DOHH2 (cell line): Measurements from ENCODE around the gene CPNE8.

Experiments used
- CTCF ChIP-seq: fragments of 200-600 bp; sonication (generic); IDR thresholded peaks from one replicate; pipeline ENCODE4 v1.5.1; 2014; ENCODE audit warnings: antibody characterized with exemption, mild to moderate bottlenecking, low read depth, low read length; ENCODE audit not compliant: poor library complexity, severe bottlenecking
- EZH2phosphoT487 ChIP-seq: fragments of 200-600 bp; sonication (generic); IDR thresholded peaks from 2 replicates; pipeline ENCODE4 v1.6.1; 2017; ENCODE audit warnings: borderline replicate concordance, mild to moderate bottlenecking, antibody characterized with exemption, low read length, moderate library complexity, mixed read lengths

DNA sequence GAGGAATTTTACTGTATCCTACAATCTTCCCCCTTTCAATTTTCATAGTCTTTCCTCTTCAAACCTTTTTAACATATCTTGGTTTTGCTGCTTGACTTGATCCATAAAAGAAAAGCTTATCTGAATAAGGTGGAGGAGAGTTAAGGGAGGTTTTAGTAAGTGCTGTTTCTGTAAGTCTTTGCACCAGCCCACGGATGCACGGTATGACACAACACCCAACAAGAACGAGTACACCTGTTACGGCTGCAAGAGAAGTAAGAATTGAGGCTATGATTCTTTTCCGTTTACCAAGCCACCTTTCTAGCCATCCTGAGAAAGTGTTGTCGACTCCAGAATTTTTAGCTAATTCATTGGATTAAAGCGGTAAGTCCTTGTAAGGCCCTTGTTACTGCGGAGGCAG, 26.1 kb upstream of the CPNE8 start:
- TF ChIP-seq CTCF: no peak
- TF ChIP-seq EZH2phosphoT487: no peak
